ENCODE data around the gene H2AZ2. TPM values are rescaled to one million over a fixed set of nuclear protein-coding genes. Genes with fewer than 3 reads are reported as not detected.

H2AZ2 gene
- total RNA-seq: 204 and 208 TPM in 2 replicates

- peak; percentile 100 for DNase-seq (ENCODE audit: low spot score)
- Mint-ChIP-seq H3K9me3 (no peaks in the 10 kb centered on the region), H3K27me3 (ENCODE audit: low read depth) (no peaks in the 10 kb centered on the region), H3K4me1 (ENCODE audit: low read depth) (peaks cover 47% of the 10 kb centered on the region), H3K36me3 (ENCODE audit: low read depth) (peaks cover 18% of the 10 kb centered on the region), H3K27ac (peak within 1 kb of the TSS; percentile 97), H3K4me3 (ENCODE audit: low read depth) (peak within 1 kb of the TSS; percentile 91)
- intact Hi-C loops (cut with micrococcal nuclease): loop anchor here (1.0 to 5.0 kb wide), 12 partner anchors 9 to 266 kb away; partner anchors contain the start of genes MYO1G, OGDH, PPIA and PURB
Measured at GRCh38 chr7:44847920-44848634, at the start of gene H2AZ2. Gene H2AZ2, minus strand, starts transcription at chr7:44848087. Its CDS starts 116 bp downstream, at chr7:44847971.

DNA sequence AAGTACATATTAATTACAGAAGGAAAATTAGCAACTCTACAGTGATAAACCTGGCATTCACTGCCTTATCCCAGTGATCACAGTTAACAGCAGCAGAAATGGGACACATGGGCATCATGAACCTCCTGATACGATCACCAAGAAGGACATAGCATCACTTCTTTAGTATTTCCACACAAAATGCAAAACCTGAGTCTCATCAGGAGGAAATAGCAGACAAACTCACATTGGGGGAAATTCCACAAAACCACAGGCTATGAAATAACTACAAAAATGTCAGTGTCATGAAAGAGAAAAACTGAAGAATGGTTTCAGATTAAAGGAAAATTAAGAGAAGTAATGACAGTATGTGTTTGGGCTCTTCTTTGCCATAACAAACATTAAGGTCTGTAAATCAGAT, 49.4 kb upstream of the H2AZ2 start:
- no peak for DNase-seq (ENCODE audit: low spot score)
- Mint-ChIP-seq H3K9me3 (no peaks in the 10 kb centered on the region), H3K4me3 (ENCODE audit: low read depth) (no peak overlapping the region), H3K4me1 (ENCODE audit: low read depth) (peaks cover 11% of the 10 kb centered on the region), H3K27ac (no peak overlapping the region), H3K27me3 (ENCODE audit: low read depth) (no peaks in the 10 kb centered on the region), H3K36me3 (ENCODE audit: low read depth) (no peaks in the 10 kb centered on the region)
- intact Hi-C loops (cut with micrococcal nuclease): no loop called here

GRCh38 chr7:44894888-44895580, 47.1 kb upstream of the H2AZ2 start:
- H3K27ac Mint-ChIP-seq: no peak overlapping the region
- peaks cover 25% of the 10 kb centered on the region for H3K4me1 Mint-ChIP-seq (ENCODE audit: low read depth)
- no peaks in the 10 kb centered on the region for H3K9me3 Mint-ChIP-seq
- DNase-seq (ENCODE audit: low spot score): no peak
- no peaks in the 10 kb centered on the region for H3K27me3 Mint-ChIP-seq (ENCODE audit: low read depth)
- no peaks in the 10 kb centered on the region for H3K36me3 Mint-ChIP-seq (ENCODE audit: low read depth)
- intact Hi-C loops (cut with micrococcal nuclease): no loop called here
- H3K4me3 Mint-ChIP-seq (ENCODE audit: low read depth): no peak overlapping the region

DNA sequence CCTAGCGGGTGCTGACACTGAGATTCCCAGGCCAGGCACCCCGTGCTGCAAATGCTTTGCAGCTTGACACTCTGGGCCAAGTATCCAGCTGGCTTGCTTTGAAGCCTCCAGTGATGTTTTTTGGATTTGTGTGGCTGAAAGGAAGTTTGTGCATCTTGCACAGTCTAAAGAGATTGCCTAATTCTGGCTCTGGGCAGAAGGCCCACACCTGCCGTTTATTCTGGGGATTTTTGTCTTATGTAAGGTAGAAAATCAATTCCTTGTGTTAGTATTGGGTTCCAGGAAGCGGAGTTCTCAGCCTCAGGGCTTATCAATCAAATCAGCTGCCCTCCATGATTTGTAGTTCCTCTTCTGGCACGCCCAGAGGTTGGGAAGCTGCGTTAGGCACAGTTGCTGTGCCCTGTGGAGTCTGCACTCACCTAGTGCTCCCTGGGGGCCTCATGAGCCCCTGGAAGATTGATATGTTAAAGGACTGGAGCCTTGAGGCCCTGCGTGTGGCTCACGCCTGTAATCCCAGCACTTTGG, 45.9 kb upstream of the H2AZ2 start:
- no peaks in the 10 kb centered on the region for H3K27me3 Mint-ChIP-seq (ENCODE audit: low read depth)

DNA sequence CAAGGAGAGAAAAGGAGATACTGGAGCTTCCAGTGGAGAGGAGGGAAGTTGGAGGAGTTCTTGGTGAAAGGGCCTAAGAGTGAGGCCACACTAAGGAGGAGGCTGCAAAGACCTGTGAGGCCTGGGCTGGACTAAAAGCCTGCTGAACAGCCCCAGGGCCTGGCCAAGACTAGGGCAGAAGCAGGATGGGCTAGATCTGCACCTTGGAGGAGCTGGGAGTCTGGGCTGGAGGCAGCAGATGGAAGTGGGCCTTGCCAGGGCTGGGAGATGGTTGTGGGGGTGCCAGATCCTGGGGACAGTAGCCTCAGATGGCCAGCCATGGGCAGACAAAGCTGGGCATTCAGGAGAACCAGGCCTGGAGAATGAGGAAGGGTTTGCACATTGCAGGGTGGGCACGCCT, 43.9 kb upstream of the H2AZ2 start:
- no peak for DNase-seq (ENCODE audit: low spot score)
- H3K4me3 Mint-ChIP-seq (ENCODE audit: low read depth): no peak overlapping the region

More for the DNA sequence above, 45.9 kb upstream of the H2AZ2 start:
- no peak for DNase-seq (ENCODE audit: low spot score)
- Mint-ChIP-seq H3K4me1 (ENCODE audit: low read depth) (peaks cover 25% of the 10 kb centered on the region), H3K4me3 (ENCODE audit: low read depth) (no peak overlapping the region), H3K9me3 (no peaks in the 10 kb centered on the region), H3K27ac (no peak overlapping the region), H3K36me3 (ENCODE audit: low read depth) (no peaks in the 10 kb centered on the region)
- intact Hi-C loops (cut with micrococcal nuclease): no loop called here

GRCh38 chr7:44891372-44891771, 43.5 kb upstream of the H2AZ2 start:
- Mint-ChIP-seq H3K4me1 (ENCODE audit: low read depth) (peaks cover 25% of the 10 kb centered on the region), H3K4me3 (ENCODE audit: low read depth) (peak overlapping the region; percentile 23), H3K9me3 (no peaks in the 10 kb centered on the region), H3K27me3 (ENCODE audit: low read depth) (no peaks in the 10 kb centered on the region), H3K36me3 (ENCODE audit: low read depth) (no peaks in the 10 kb centered on the region), H3K27ac (peak overlapping the region; percentile 88)
- intact Hi-C loops (cut with micrococcal nuclease): no loop called here
- no peak for DNase-seq (ENCODE audit: low spot score)

More for the DNA sequence above, 43.9 kb upstream of the H2AZ2 start:
- no peaks in the 10 kb centered on the region for H3K36me3 Mint-ChIP-seq (ENCODE audit: low read depth)
- intact Hi-C loops (cut with micrococcal nuclease): no loop called here
- peaks cover 23% of the 10 kb centered on the region for H3K4me1 Mint-ChIP-seq (ENCODE audit: low read depth)
- H3K9me3 Mint-ChIP-seq: no peaks in the 10 kb centered on the region
- no peaks in the 10 kb centered on the region for H3K27me3 Mint-ChIP-seq (ENCODE audit: low read depth)
- H3K27ac Mint-ChIP-seq: peak overlapping the region; percentile 88

GRCh38 chr7:44889086-44889781, 41.3 kb upstream of the H2AZ2 start:
- Mint-ChIP-seq H3K4me1 (ENCODE audit: low read depth) (peaks cover 31% of the 10 kb centered on the region), H3K27me3 (ENCODE audit: low read depth) (no peaks in the 10 kb centered on the region), H3K36me3 (ENCODE audit: low read depth) (peaks cover 3% of the 10 kb centered on the region), H3K4me3 (ENCODE audit: low read depth) (no peak overlapping the region), H3K9me3 (no peaks in the 10 kb centered on the region), H3K27ac (no peak overlapping the region)
- intact Hi-C loops (cut with micrococcal nuclease): no loop called here
- DNase-seq (ENCODE audit: low spot score): no peak

DNA sequence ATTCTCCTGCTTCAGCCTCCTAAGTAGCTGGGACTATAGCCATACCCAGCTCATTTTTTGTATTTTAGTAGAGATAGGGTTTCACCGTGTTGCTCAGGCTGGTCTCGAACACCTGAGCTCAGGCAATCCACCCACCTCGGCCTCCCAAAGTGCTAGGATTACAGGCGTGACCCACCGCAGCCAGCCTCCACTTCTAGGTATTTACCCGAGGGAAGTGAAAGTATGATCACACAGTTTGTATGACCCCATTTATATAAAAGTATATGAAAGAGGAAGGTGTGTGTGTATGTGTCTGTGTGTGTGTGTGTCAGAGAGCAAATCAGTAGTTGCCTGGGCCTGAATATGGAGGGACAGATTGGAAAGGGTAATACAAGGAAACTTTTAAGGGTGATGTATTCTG, 39.4 kb upstream of the H2AZ2 start:
- intact Hi-C loops (cut with micrococcal nuclease): no loop called here
- Mint-ChIP-seq H3K27me3 (ENCODE audit: low read depth) (no peaks in the 10 kb centered on the region), H3K9me3 (no peaks in the 10 kb centered on the region), H3K27ac (peak overlapping the region; percentile 99), H3K4me1 (ENCODE audit: low read depth) (peaks cover 38% of the 10 kb centered on the region), H3K4me3 (ENCODE audit: low read depth) (no peak overlapping the region), H3K36me3 (ENCODE audit: low read depth) (peaks cover 23% of the 10 kb centered on the region)
- no peak for DNase-seq (ENCODE audit: low spot score)

GRCh38 chr7:44885394-44886317, 37.8 kb upstream of the H2AZ2 start, which contains the start of gene PURB:
Gene PURB, minus strand, starts transcription at chr7:44885530. Its CDS starts 182 bp downstream, at chr7:44885348.
- H3K9me3 Mint-ChIP-seq: no peaks in the 10 kb centered on the region
- H3K27ac Mint-ChIP-seq: peak within 1 kb of the TSS; percentile 99
- peaks cover 35% of the 10 kb centered on the region for H3K4me1 Mint-ChIP-seq (ENCODE audit: low read depth)
- H3K27me3 Mint-ChIP-seq (ENCODE audit: low read depth): no peaks in the 10 kb centered on the region
- peaks cover 39% of the 10 kb centered on the region for H3K36me3 Mint-ChIP-seq (ENCODE audit: low read depth)
- DNase-seq (ENCODE audit: low spot score): peak; percentile 97
- H3K4me3 Mint-ChIP-seq (ENCODE audit: low read depth): peak within 1 kb of the TSS; percentile 97
- intact Hi-C loops (cut with micrococcal nuclease): loop anchor here (1.0 to 2.0 kb wide), 8 partner anchors 28 to 251 kb away; partner anchors contain the start of genes CCM2, H2AZ2, MYO1G and PPIA

DNA sequence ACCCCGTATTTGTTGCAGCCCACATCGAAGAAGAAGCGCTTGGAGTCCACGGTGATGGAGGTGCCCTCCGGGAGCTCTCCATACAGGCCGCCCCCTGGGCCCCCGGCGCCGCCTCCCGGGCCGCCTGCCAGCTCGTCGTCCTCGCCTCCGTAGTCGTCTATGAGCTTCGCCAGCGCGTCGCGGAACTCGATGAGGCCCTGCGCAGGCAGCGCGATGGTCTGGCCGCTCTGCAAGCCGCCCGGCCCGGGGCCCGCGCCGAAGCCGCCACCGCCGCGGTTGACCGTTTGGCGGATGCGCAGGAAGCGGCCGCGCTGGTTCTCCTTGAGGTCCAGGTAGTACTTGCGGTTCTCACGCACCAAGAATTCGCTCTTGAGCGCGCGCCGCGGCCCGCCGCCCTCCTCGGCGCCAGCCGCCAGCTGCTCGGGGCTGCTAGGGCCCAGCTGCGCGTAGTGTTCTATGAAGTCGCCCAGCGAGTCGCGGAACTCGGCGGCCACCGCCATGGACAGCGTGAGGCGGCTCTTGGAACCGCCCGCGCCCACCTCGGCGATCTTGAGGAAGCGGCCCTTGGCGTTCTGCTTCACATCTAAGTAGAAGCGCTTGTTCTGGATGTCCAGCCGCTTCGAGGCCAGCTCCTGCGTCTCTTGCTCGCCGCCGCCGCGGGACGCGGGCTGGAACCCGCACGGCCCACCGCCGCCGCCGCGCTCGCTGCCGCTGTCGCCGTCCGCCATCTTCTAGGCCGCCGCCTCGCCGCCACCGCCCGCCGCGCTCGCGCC, 36.9 kb upstream of the H2AZ2 start:
- peaks cover 47% of the 10 kb centered on the region for H3K36me3 Mint-ChIP-seq (ENCODE audit: low read depth)
- H3K27me3 Mint-ChIP-seq (ENCODE audit: low read depth): no peaks in the 10 kb centered on the region
- peak overlapping the region; percentile 97 for H3K4me3 Mint-ChIP-seq (ENCODE audit: low read depth)
- intact Hi-C loops (cut with micrococcal nuclease): loop anchor here (1.0 to 2.0 kb wide), 8 partner anchors 28 to 252 kb away; partner anchors contain the start of genes CCM2, H2AZ2, MYO1G and PPIA
- H3K4me1 Mint-ChIP-seq (ENCODE audit: low read depth): peaks cover 43% of the 10 kb centered on the region
- no peaks in the 10 kb centered on the region for H3K9me3 Mint-ChIP-seq
- DNase-seq (ENCODE audit: low spot score): peak; percentile 52
- H3K27ac Mint-ChIP-seq: peak overlapping the region; percentile 90

- H3K4me3 Mint-ChIP-seq (ENCODE audit: low read depth): peak overlapping the region; percentile 97
- intact Hi-C loops (cut with micrococcal nuclease): loop anchor here (2.0 kb wide), 2 partner anchors 227 to 253 kb away; partner anchors contain the start of gene TBRG4
- H3K9me3 Mint-ChIP-seq: no peaks in the 10 kb centered on the region
- H3K36me3 Mint-ChIP-seq (ENCODE audit: low read depth): peaks cover 51% of the 10 kb centered on the region
- peaks cover 47% of the 10 kb centered on the region for H3K4me1 Mint-ChIP-seq (ENCODE audit: low read depth)
- no peaks in the 10 kb centered on the region for H3K27me3 Mint-ChIP-seq (ENCODE audit: low read depth)
- no peak for DNase-seq (ENCODE audit: low spot score)
- peak overlapping the region; percentile 90 for H3K27ac Mint-ChIP-seq
Measured at GRCh38 chr7:44883961-44884620, 36.2 kb upstream of the H2AZ2 start.
